ENCODE data around the gene NDUFB7.
"Not testable (repeated sequence)": the region's sequence is repeated elsewhere in the genome, so short reads cannot be mapped to it uniquely, and the experiment has no call there.

- not testable (repeated sequence) for TF ChIP-seq EP300, CTCF (IDR thresholded peaks at IDR 0.05)
Observed at GRCh38 chr19:14585187-14585586, 13.3 kb upstream of the NDUFB7 start.
